GM21576 (cell line): ENCODE measurements around the gene RBP5.

Experiments
- ATAC-seq: cut with Tn5 transposase; IDR thresholded peaks from one replicate; pipeline ENCODE4 v1.9.1; 2021; ENCODE audit warnings: mild to moderate bottlenecking, moderate library complexity; ENCODE audit not compliant: unreplicated experiment

The RBP5 gene

GRCh38 chr12:7102582-7102981 lies 26.1 kb downstream of the RBP5 start:
- no peak for ATAC-seq

GRCh38 chr12:7101694-7102131 lies 27.0 kb downstream of the RBP5 start:
- no peak for ATAC-seq

- ATAC-seq = no peak
Measured at GRCh38 chr12:7101047-7101693, 27.5 kb downstream of the RBP5 start.

GRCh38 chr12:7100239-7100638 lies 28.4 kb downstream of the RBP5 start:
- no peak for ATAC-seq

- no peak for ATAC-seq
Measured at GRCh38 chr12:7099290-7099996, 29.2 kb downstream of the RBP5 start.

- ATAC-seq = no peak
Measured at GRCh38 chr12:7096979-7097378, 31.7 kb downstream of the RBP5 start.

GRCh38 chr12:7096006-7096932 lies 32.4 kb downstream of the RBP5 start:
- ATAC-seq = no peak

GRCh38 chr12:7093892-7094291 lies 34.8 kb downstream of the RBP5 start:
- no peak for ATAC-seq

- no peak for ATAC-seq
Measured at GRCh38 chr12:7093486-7093885, 35.2 kb downstream of the RBP5 start.

GRCh38 chr12:7092986-7093460 lies 35.7 kb downstream of the RBP5 start:
- no peak for ATAC-seq

GRCh38 chr12:7092229-7092985 lies 36.3 kb downstream of the RBP5 start, which contains the start of gene C1R:
Gene C1R, minus strand, starts transcription at chr12:7092445. Its CDS starts 57 bp downstream, at chr12:7092388.
- no peak for ATAC-seq

GRCh38 chr12:7091660-7092228 lies 36.9 kb downstream of the RBP5 start:
- ATAC-seq = no peak

- ATAC-seq = no peak
Measured at GRCh38 chr12:7091171-7091570, 37.5 kb downstream of the RBP5 start.

- no peak for ATAC-seq
Measured at GRCh38 chr12:7090222-7090998, 38.3 kb downstream of the RBP5 start.

GRCh38 chr12:7089196-7089871 lies 39.4 kb downstream of the RBP5 start:
- ATAC-seq = no peak

GRCh38 chr12:7083125-7083524 lies 45.6 kb downstream of the RBP5 start:
- ATAC-seq = no peak

- ATAC-seq = no peak
Measured at GRCh38 chr12:7081037-7081436, 47.7 kb downstream of the RBP5 start.

GRCh38 chr12:7079826-7080125 lies 48.9 kb downstream of the RBP5 start:
- ATAC-seq = no peak

GRCh38 chr12:7078163-7078562 lies 50.5 kb downstream of the RBP5 start:
- no peak for ATAC-seq
